Measurements from ENCODE around the gene C1QTNF9B. TPM values are rescaled to one million over a fixed set of nuclear protein-coding genes. Genes with fewer than 3 reads are reported as not detected.

The C1QTNF9B gene
- total RNA-seq, 1 donor from 2014 or later, result not detected

- H3K27me3 Mint-ChIP-seq, result no peaks in the 10 kb centered on the region
- POLR2A ChIA-PET, result no interaction called here
- peaks cover 19% of the 10 kb centered on the region for H3K36me3 Mint-ChIP-seq (ENCODE audit: low read depth)
- ATAC-seq (ENCODE audit: low read depth) (no peak), DNase-seq (no peak)
- no peaks in the 10 kb centered on the region for H3K9me3 Mint-ChIP-seq
- no peak overlapping the region for H3K27ac Mint-ChIP-seq
- CTCF ChIA-PET, result no interaction called here
- H3K4me3 Mint-ChIP-seq, result no peak overlapping the region
- TF ChIP-seq CTCF (IDR thresholded peaks at IDR 0.05), result no peak
- H3K4me1 Mint-ChIP-seq, result peaks cover 52% of the 10 kb centered on the region
- intact Hi-C loops (cut with micrococcal nuclease), result no loop called here
Measured at GRCh38 chr13:23844132-23844531, 53.2 kb downstream of the C1QTNF9B start.

GRCh38 chr13:23843436-23843835 lies 53.9 kb downstream of the C1QTNF9B start:
- H3K4me3 Mint-ChIP-seq, result no peak overlapping the region
- ChIA-PET CTCF (no interaction called here), POLR2A (no interaction called here)
- intact Hi-C loops (cut with micrococcal nuclease), result no loop called here
- ATAC-seq (ENCODE audit: low read depth) (no peak), DNase-seq (no peak)
- TF ChIP-seq CTCF (IDR thresholded peaks at IDR 0.05), result no peak
- H3K27ac Mint-ChIP-seq, result no peak overlapping the region
- H3K4me1 Mint-ChIP-seq, result peaks cover 45% of the 10 kb centered on the region
- H3K27me3 Mint-ChIP-seq, result no peaks in the 10 kb centered on the region
- H3K9me3 Mint-ChIP-seq, result no peaks in the 10 kb centered on the region
- H3K36me3 Mint-ChIP-seq (ENCODE audit: low read depth), result peaks cover 26% of the 10 kb centered on the region

GRCh38 chr13:23842406-23842805 lies 54.9 kb downstream of the C1QTNF9B start:
- Mint-ChIP-seq H3K27me3 (no peaks in the 10 kb centered on the region), H3K9me3 (no peaks in the 10 kb centered on the region), H3K27ac (no peak overlapping the region), H3K4me1 (peaks cover 35% of the 10 kb centered on the region), H3K4me3 (no peak overlapping the region), H3K36me3 (ENCODE audit: low read depth) (peaks cover 32% of the 10 kb centered on the region)
- intact Hi-C loops (cut with micrococcal nuclease), result no loop called here
- no peak for TF ChIP-seq CTCF (IDR thresholded peaks at IDR 0.05)
- DNase-seq (no peak), ATAC-seq (ENCODE audit: low read depth) (no peak)
- ChIA-PET CTCF (no interaction called here), POLR2A (no interaction called here)

Other genes starting within 250 kb of the C1QTNF9B start
- 19.7 and 19.9 TPM in 2 replicates for gene MIPEP, start 8.1 kb downstream of the C1QTNF9B start, total RNA-seq